Frontal cortex (tissue), 4 donors: ENCODE data around the gene ARL15. TPM values are rescaled to one million over a fixed set of nuclear protein-coding genes. Genes with fewer than 3 reads are reported as not detected.

Experiments
- DNase-seq, 2 donors: peaks; one replicate each; pipeline ENCODE4 v3.0.0; 2012; ENCODE audit warnings: low spot score in 2 of 2
- FAIRE-seq: peaks from 2 replicates; lab custom pipeline; 2012; peaks lifted over from hg19 to GRCh38; lab: Jason Lieb, UNC
- total RNA-seq: library from RNA; depleted of rRNA; stranded (reverse); fragments of >200 nt; gene quantifications from one replicate; pipeline ENCODE4 v1.2.3, GENCODE V29; 2014
- donor health status: control.
- donor health status: control.
- donor health status: control.

Gene ARL15
- total RNA-seq, 1 donor from 2014 or later, result 123 TPM

- FAIRE-seq (no peak), DNase-seq (no peak)
These were observed 89.9 kb downstream of the ARL15 start for GRCh38 chr5:54220230-54221040.

- FAIRE-seq (peak; percentile 75), DNase-seq (peak; percentile 4 to 28)
These were observed 92.4 kb downstream of the ARL15 start for GRCh38 chr5:54217826-54218503.

- FAIRE-seq (no peak), DNase-seq (no peak)
These were observed 95.1 kb downstream of the ARL15 start for GRCh38 chr5:54215233-54215736.

- no peak for DNase-seq
- no peak for FAIRE-seq
These were observed 95.7 kb downstream of the ARL15 start for GRCh38 chr5:54214722-54215121.

GRCh38 chr5:54212331-54212730, 98.0 kb downstream of the ARL15 start:
- DNase-seq, result no peak

GRCh38 chr5:54211912-54212311, 98.5 kb downstream of the ARL15 start:
- DNase-seq (no peak), FAIRE-seq (no peak)

More at GRCh38 chr5:54212331-54212730, 98.0 kb downstream of the ARL15 start:
- no peak for FAIRE-seq

GRCh38 chr5:54207566-54207965, 102.8 kb downstream of the ARL15 start:
- DNase-seq, result no peak

GRCh38 chr5:54206580-54207229, 103.7 kb downstream of the ARL15 start:
- DNase-seq (no peak), FAIRE-seq (no peak)

More at GRCh38 chr5:54207566-54207965, 102.8 kb downstream of the ARL15 start:
- FAIRE-seq, result no peak

GRCh38 chr5:54205918-54206317, 104.5 kb downstream of the ARL15 start:
- no peak for FAIRE-seq
- DNase-seq, result no peak

GRCh38 chr5:54205453-54205852, 104.9 kb downstream of the ARL15 start:
- DNase-seq (no peak), FAIRE-seq (no peak)

- FAIRE-seq (no peak), DNase-seq (no peak)
These were observed 113.4 kb downstream of the ARL15 start for GRCh38 chr5:54197018-54197417.

- no peak for DNase-seq
- no peak for FAIRE-seq
These were observed 114.7 kb downstream of the ARL15 start for GRCh38 chr5:54195701-54196100.

GRCh38 chr5:54194318-54194717, 116.1 kb downstream of the ARL15 start:
- FAIRE-seq (no peak), DNase-seq (no peak)

GRCh38 chr5:54187694-54188093, 122.7 kb downstream of the ARL15 start:
- DNase-seq (no peak), FAIRE-seq (no peak)

- no peak for DNase-seq
- no peak for FAIRE-seq
These were observed 123.4 kb downstream of the ARL15 start for GRCh38 chr5:54186912-54187445.

GRCh38 chr5:54186108-54186507, 124.3 kb downstream of the ARL15 start:
- no peak for DNase-seq
- no peak for FAIRE-seq

- FAIRE-seq (no peak), DNase-seq (no peak)
These were observed 125.6 kb downstream of the ARL15 start for GRCh38 chr5:54184806-54185205.

- DNase-seq, result no peak
- FAIRE-seq, result no peak
These were observed 129.7 kb downstream of the ARL15 start for GRCh38 chr5:54180630-54181031.

- FAIRE-seq, result no peak
These were observed 131.4 kb downstream of the ARL15 start for GRCh38 chr5:54178991-54179390.

GRCh38 chr5:54178207-54178606, 132.2 kb downstream of the ARL15 start:
- FAIRE-seq, result no peak
- no peak for DNase-seq

More at GRCh38 chr5:54178991-54179390, 131.4 kb downstream of the ARL15 start:
- DNase-seq, result no peak
